Neural crest cell (in vitro differentiated cells): Measurements from ENCODE around the gene CEACAM19. TPM values are rescaled to one million over a fixed set of nuclear protein-coding genes. Genes with fewer than 3 reads are reported as not detected.
"Not testable (repeated sequence)": the region's sequence is repeated elsewhere in the genome, so short reads cannot be mapped to it uniquely, and the experiment has no call there.

ENCODE experiments used
- DNase-seq: peaks from one replicate; pipeline ENCODE4 v3.0.0; 2021; ENCODE audit warnings: low read depth, mixed read lengths, low spot score
- H3K27ac Mint-ChIP-seq: one replicate; pipeline ENCODE4 v1.8.0; 2021; ENCODE audit warnings: mild to moderate bottlenecking, mixed read lengths; ENCODE audit not compliant: unreplicated experiment
- H3K27me3 Mint-ChIP-seq: 2 replicates; pipeline ENCODE4 v1.8.0; 2021; ENCODE audit warnings: low read depth, mild to moderate bottlenecking, mixed read lengths
- H3K36me3 Mint-ChIP-seq: 2 replicates; pipeline ENCODE4 v1.8.0; 2021; ENCODE audit warnings: low read depth, mild to moderate bottlenecking, mixed read lengths
- H3K4me1 Mint-ChIP-seq: 2 replicates; pipeline ENCODE4 v1.8.0; 2021; ENCODE audit warnings: mixed read lengths
- H3K4me3 Mint-ChIP-seq: one replicate; pipeline ENCODE4 v1.8.0; 2021; ENCODE audit warnings: mild to moderate bottlenecking, mixed read lengths
- H3K9me3 Mint-ChIP-seq: 2 replicates; pipeline ENCODE4 v1.8.0; 2021; ENCODE audit warnings: mixed read lengths
- total RNA-seq: library from RNA; stranded (reverse); gene quantifications from 2 replicates; pipeline ENCODE4 v1.2.1, GENCODE V29; 2021
- TF ChIP-seq, protein P1 (sequence below): fragments of 200-600 bp; sonication (generic); conservative IDR thresholded peaks from 2 replicates; pipeline ENCODE4 v1.5.0; 2021; ENCODE audit warnings: antibody characterized with exemption, mild to moderate bottlenecking

CEACAM19 gene
- total RNA-seq, 1 donor from 2014 or later: 6.1 TPM

DNA sequence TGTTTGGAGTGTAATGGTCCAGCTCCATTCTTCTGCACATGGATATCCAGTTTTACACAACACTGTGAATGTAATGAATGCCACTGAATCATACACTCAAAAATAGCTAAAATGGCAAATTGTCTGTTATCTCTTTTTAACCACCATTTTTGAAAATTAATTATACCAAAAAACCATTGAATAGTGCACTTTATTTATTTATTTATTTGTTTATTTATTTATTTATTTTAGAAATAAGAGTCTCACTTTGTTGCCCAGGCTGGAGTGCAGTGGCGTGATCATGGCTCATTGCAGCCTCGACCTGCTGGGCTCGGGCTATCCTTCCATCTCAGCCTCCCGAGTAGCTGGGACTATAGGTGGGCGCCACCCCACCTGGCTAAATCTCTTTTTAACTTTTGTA, 7.3 kb upstream of the CEACAM19 start:
- no peak for DNase-seq
- no peak overlapping the region for H3K27ac Mint-ChIP-seq
- H3K36me3 Mint-ChIP-seq: peaks cover 3% of the 10 kb centered on the region
- no peak overlapping the region for H3K4me3 Mint-ChIP-seq
- H3K27me3 Mint-ChIP-seq: no peaks in the 10 kb centered on the region
- no peaks in the 10 kb centered on the region for H3K9me3 Mint-ChIP-seq
- H3K4me1 Mint-ChIP-seq: no peaks in the 10 kb centered on the region
- TF ChIP-seq, protein P1, sequence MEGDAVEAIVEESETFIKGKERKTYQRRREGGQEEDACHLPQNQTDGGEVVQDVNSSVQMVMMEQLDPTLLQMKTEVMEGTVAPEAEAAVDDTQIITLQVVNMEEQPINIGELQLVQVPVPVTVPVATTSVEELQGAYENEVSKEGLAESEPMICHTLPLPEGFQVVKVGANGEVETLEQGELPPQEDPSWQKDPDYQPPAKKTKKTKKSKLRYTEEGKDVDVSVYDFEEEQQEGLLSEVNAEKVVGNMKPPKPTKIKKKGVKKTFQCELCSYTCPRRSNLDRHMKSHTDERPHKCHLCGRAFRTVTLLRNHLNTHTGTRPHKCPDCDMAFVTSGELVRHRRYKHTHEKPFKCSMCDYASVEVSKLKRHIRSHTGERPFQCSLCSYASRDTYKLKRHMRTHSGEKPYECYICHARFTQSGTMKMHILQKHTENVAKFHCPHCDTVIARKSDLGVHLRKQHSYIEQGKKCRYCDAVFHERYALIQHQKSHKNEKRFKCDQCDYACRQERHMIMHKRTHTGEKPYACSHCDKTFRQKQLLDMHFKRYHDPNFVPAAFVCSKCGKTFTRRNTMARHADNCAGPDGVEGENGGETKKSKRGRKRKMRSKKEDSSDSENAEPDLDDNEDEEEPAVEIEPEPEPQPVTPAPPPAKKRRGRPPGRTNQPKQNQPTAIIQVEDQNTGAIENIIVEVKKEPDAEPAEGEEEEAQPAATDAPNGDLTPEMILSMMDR: no peak

DNA sequence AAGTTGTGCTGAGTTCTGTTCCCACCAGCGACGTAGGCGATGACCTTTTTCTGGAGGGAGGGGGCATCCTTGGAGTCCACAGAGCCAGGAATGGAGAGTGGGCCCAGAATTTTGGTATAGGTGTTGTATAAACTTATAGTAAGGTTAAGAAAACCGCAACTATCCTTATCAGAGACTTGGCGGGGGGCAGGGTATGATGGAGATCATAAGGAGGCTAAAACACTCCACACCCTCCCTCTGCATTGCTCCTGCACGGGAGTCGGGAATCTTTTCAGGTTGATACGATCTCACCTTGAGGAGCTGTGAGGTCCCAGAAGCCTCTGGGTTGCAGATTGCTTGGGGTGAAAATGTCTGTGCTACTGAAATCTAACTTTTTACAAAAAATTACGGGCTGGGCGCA, 6.3 kb upstream of the CEACAM19 start:
- Mint-ChIP-seq H3K9me3 (no peaks in the 10 kb centered on the region), H3K4me1 (no peaks in the 10 kb centered on the region), H3K4me3 (no peak overlapping the region), H3K36me3 (peaks cover 3% of the 10 kb centered on the region), H3K27me3 (no peaks in the 10 kb centered on the region), H3K27ac (no peak overlapping the region)
- no peak for DNase-seq
- TF ChIP-seq, protein P1: no peak

DNA sequence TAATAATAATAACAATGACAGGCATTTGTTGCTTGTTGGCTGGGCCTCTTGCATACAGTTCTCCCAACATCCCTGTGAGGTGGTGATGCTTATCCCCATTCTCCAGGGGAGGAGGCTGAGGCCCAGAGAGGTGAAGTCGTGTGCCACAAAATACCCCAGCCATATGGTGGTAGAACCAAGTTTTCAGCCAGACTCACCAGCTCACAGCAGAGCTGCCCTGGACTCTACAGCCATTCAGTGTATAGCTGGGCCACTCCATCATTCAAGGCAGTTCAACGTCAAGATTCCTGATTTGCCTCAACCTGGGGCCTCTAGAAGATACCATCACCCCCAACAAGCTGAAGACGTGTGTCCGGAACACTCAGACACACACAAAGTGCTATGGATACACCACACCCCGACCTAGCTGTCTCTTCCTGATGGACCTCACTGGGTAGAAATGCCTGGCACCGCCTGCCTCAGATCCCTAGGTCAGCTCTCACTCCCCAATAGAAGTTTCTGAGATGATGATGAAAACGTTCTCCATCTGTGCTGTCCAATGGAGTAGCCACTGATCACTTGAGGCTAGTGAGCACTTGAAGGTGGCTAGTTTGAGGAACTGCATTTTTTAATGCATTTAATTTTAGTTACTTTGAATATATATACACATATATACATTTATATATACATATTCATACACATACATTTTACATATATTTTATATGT, 4.3 kb upstream of the CEACAM19 start:
- H3K4me1 Mint-ChIP-seq: no peaks in the 10 kb centered on the region
- H3K27me3 Mint-ChIP-seq: no peaks in the 10 kb centered on the region
- TF ChIP-seq, protein P1: no peak
- H3K36me3 Mint-ChIP-seq: peaks cover 3% of the 10 kb centered on the region
- H3K9me3 Mint-ChIP-seq: no peaks in the 10 kb centered on the region
- DNase-seq: no peak
- no peak overlapping the region for H3K27ac Mint-ChIP-seq
- no peak overlapping the region for H3K4me3 Mint-ChIP-seq

DNA sequence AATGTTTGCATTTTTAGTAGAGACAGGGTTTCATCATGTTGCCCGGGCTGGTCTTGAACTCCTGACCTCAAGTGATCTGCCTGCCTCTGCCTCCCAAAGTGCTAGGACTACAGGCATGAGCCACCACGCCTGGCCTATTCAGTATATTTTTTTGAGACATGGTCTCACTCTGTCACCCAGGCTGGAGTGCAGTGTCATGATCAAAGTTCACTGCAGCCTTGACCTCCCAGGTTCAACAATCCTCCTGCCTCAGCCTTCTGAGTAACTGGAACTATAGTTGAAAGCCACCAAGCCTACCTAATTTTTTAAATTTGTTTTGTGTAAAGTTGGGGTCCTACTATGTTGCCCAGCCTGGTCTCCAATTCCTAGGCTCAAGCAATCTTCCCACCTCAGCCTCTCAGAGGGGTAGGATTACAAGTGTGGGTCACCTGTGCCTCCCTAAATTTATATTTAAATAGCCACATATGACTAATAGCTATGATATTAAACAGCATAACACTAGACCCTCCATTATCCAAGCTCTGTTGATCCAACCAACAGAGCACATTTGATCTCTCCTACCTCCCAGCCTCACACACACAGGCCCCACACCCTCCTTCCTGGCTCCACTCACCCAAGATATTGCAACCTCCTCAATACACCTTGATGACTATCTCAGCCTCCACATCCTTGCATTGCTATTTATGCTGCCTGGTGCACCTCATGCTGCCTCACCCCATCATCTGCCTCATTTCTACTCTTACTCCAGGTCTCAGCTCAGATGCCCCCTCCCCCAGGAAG, 2.1 kb upstream of the CEACAM19 start:
- no peaks in the 10 kb centered on the region for H3K4me1 Mint-ChIP-seq
- H3K27ac Mint-ChIP-seq: no peak overlapping the region
- TF ChIP-seq, protein P1: no peak
- H3K36me3 Mint-ChIP-seq: no peaks in the 10 kb centered on the region
- H3K4me3 Mint-ChIP-seq: no peak overlapping the region
- H3K9me3 Mint-ChIP-seq: no peaks in the 10 kb centered on the region
- H3K27me3 Mint-ChIP-seq: no peaks in the 10 kb centered on the region
- DNase-seq: no peak

DNA sequence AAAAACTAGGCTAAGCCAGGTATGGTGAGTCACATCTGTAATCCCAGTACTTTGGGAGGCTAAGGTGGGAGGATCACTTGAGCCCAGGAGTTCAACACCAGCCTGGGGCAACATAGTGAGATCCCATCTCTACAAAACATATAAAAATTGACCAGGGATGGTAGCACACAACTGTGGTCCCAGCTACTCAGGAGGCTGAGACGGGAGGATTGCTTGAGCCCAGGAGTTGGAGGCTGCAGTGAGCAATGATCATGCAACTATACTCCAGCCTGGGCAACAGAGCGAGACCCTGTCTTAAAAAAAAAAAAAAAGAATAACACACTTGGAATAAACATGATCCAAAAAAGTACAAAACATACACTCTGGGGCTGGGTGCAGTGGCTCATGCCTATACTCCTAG, 1.3 kb upstream of the CEACAM19 start:
- H3K27me3 Mint-ChIP-seq, DNase-seq, H3K27ac Mint-ChIP-seq, H3K4me1 Mint-ChIP-seq, H3K9me3 Mint-ChIP-seq, H3K4me3 Mint-ChIP-seq, H3K36me3 Mint-ChIP-seq: not testable (repeated sequence)

DNA sequence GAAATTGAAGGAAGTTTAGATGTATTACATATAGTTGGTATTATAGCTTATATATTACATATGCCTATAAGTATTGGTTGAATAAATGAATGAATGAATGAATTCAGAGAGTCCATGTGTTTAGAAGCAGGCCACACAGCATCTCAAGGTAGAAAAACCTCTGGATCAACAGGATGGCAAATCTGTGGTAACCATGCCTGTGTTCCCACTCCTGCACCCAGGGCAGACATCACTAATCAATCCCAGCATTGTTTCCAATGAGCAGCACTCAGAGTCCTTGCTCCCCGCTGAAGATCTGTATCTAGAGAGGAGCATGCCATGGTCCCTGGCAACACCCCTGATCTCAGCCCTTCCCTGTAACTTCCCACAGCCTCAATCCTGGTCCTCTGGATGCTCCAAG, 944 bp downstream of the CEACAM19 start:
- Mint-ChIP-seq H3K4me3 (no peak overlapping the region), H3K27me3 (no peaks in the 10 kb centered on the region), H3K27ac (no peak overlapping the region), H3K36me3 (no peaks in the 10 kb centered on the region), H3K9me3 (no peaks in the 10 kb centered on the region), H3K4me1 (peaks cover 4% of the 10 kb centered on the region)
- no peak for DNase-seq
- TF ChIP-seq, protein P1: no peak
